Ovary (tissue), 9 donors: ENCODE measurements around the gene DAW1. TPM values are rescaled to one million over a fixed set of nuclear protein-coding genes. Genes with fewer than 3 reads are reported as not detected.

ENCODE experiments used
- DNase-seq, 5 donors: peaks; one replicate each; pipeline ENCODE4 v3.0.0-alpha.2; 2019 to 2020
- H3K27ac ChIP-seq, 2 donors: fragments of 200-600 bp; one replicate each; pipeline versions ENCODE4 v1.5.1 to v1.8.0; 2019 to 2022
- H3K27me3 ChIP-seq: fragments of 200-600 bp; one replicate; pipeline ENCODE4 v1.8.0; 2022
- H3K36me3 ChIP-seq: fragments of 200-600 bp; sonication (generic); one replicate; pipeline ENCODE4 v1.5.1; 2019
- H3K4me1 ChIP-seq: one replicate; pipeline ENCODE4 v1.8.1; 2013; ENCODE audit warnings: mild to moderate bottlenecking, moderate library complexity; ENCODE audit not compliant: insufficient read depth
- H3K4me3 ChIP-seq: fragments of 200-600 bp; sonication (generic); one replicate; pipeline ENCODE4 v1.5.1; 2017
- H3K9me3 ChIP-seq, 2 donors: fragments of 200-600 bp in 1 of 2; sonication (generic) in 1 of 2; one replicate each; pipeline versions ENCODE4 v1.5.1 to v1.8.1; 2013 to 2019; ENCODE audit warnings: mild to moderate bottlenecking in 1 of 2, moderate library complexity in 1 of 2
- CTCF ChIP-seq, 3 donors: fragments of 450-650 bp in 2 of 3; fragments of 200-600 bp in 1 of 3; IDR thresholded peaks; one replicate each; pipeline versions ENCODE4 v1.5.1 to v1.8.0; 2016 to 2022; ENCODE audit warnings: antibody characterized with exemption in 3 of 3, mild to moderate bottlenecking in 1 of 3
- EP300 ChIP-seq: sonication (generic); formaldehyde crosslinking; IDR thresholded peaks from one replicate; pipeline ENCODE4 v1.6.1; 2017; ENCODE audit warnings: antibody characterized with exemption
- POLR2A ChIP-seq: fragments of 450-650 bp; IDR thresholded peaks from one replicate; pipeline ENCODE4 v1.6.1; 2017; ENCODE audit warnings: antibody characterized with exemption, mild to moderate bottlenecking, moderate library complexity
- WGBS, 3 donors: extraction: QIAGEN DNeasy Blood & Tissue Kit in 1 of 3; methylation state at CpG; one replicate each; pipeline versions ENCODE4 v1.1.5 to v1.1.7; 2013 to 2017; 5-methylcytosine and 5-hydroxymethylcytosine counted together
- intact Hi-C, 4 donors: fragments of 100-400 bp; cut with DNase I; formaldehyde crosslinking; loops; one replicate each; pipeline versions ENCODE4 v1.11.0 to v1.15.1; 2022 to 2023
- polyA plus RNA-seq, 2 donors: library from polyadenylated mRNA; stranded (reverse); fragments of 200-250 nt in 1 of 2; fragments of 350-450 nt in 1 of 2; fragmentation: Illumina TruSeq in 1 of 2; extraction: RNeasy Lipid Tissue Mini Kit (QIAGEN cat#74804) in 1 of 2; gene quantifications; one replicate each; pipeline ENCODE4 v1.2.3, GENCODE V29; 2013 to 2014
- total RNA-seq, 7 donors: library from RNA; depleted of rRNA in 2 of 7; stranded (reverse); fragments of >200 nt in 2 of 7; fragmentation: NEBNext Ultra II Directional in 3 of 7; extraction: Animal tissue kit (Norgen Biotek cat#: 25700) in 3 of 7; gene quantifications; one replicate each; pipeline versions ENCODE4 v1.1.0 to v1.2.4, GENCODE V29; 2016 to 2023
- donor health status: DM: no; HTN: no; CAD: no; lungs with moderate emphysema.
- donor health status: DM: no; HTN: no; CAD: no.
- donor health status: Bipolar disorder and iron deficiency.
- donor health status: DM: yes; HTN: yes; CAD: no.
- donor health status: DM: no; HTN: no; CAD: no.
- donor health status: DM: yes; HTN: yes; CAD: no.

The DAW1 gene
- total and polyA plus RNA-seq, 9 donors: 0.11 to 4.6 (median 0.62) TPM; not detected in 2

- H3K9me3 ChIP-seq: no peaks in the 10 kb centered on the region
- DNase-seq: peak in 1 of 5 donors; percentile 15
- no peak overlapping the region for H3K27ac ChIP-seq
- peaks cover 2% of the 10 kb centered on the region for H3K4me1 ChIP-seq
- no peaks in the 10 kb centered on the region for H3K36me3 ChIP-seq
- WGBS, 3 donors: 29 to 47% (median 35%) methylated on average over 11 of the region's 11 CpGs
- intact Hi-C loops: no loop called here
- H3K4me3 ChIP-seq: no peak overlapping the region
- TF ChIP-seq EP300 (no peak), CTCF (IDR thresholded peaks at IDR 0.05) (no peak), POLR2A (no peak)
- H3K27me3 ChIP-seq: no peaks in the 10 kb centered on the region
These were observed 68.0 kb downstream of the DAW1 start for GRCh38 chr2:227939271-227940027.

DNA sequence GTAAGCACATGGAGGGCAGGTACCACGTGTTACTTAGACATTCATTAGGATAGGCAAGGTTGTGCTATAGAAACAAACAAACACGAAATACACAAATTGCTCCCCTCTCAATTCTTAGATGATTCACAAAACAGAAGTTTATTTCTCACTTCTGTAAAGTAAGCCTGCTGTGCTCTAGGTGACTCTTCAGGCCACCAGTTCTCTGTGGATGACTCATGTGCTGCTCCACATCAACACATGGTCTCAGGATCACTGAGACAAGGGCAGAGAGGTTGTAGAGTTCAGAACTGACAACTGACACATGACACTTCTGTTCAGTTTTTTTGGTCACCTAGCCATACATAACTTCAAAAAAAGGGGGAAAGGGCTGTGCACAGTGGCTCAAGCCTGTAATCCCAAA lies 70.6 kb downstream of the DAW1 start:
- no peaks in the 10 kb centered on the region for H3K9me3 ChIP-seq
- no peak overlapping the region for H3K4me3 ChIP-seq
- TF ChIP-seq POLR2A (no peak), CTCF (IDR thresholded peaks at IDR 0.05) (no peak), EP300 (no peak)
- no peaks in the 10 kb centered on the region for H3K36me3 ChIP-seq
- H3K27ac ChIP-seq: no peak overlapping the region
- peaks cover 2% of the 10 kb centered on the region for H3K4me1 ChIP-seq
- WGBS, 3 donors: 77 to 80% (median 80%) methylated on average over 2 of the region's 2 CpGs
- intact Hi-C loops: no loop called here
- no peak for DNase-seq
- no peaks in the 10 kb centered on the region for H3K27me3 ChIP-seq

- TF ChIP-seq POLR2A (no peak), CTCF (IDR thresholded peaks at IDR 0.05) (no peak), EP300 (no peak)
These were observed 71.5 kb downstream of the DAW1 start for GRCh38 chr2:227942965-227943364.

DNA sequence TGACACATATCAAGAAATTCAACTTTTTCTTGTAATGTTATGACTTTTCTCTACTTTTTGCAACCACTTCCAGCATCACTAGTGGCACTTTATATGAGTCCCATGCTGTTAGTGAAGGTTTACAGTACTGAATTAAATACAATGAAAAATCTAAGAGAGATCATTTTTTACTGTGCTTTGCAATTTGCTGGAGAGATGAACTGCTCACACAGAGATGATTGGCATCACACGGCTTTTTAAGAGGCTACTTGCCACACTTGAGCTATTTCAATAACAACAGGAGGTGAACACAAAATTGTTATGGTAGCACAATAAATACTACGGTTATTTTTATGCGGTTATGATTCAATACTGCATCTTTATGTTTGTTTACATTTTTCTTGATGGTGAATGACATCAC lies 88.9 kb downstream of the DAW1 start:
- H3K4me3 ChIP-seq: no peak overlapping the region
- H3K27ac ChIP-seq: no peak overlapping the region
- H3K27me3 ChIP-seq: no peaks in the 10 kb centered on the region
- TF ChIP-seq POLR2A (no peak), CTCF (IDR thresholded peaks at IDR 0.05) (no peak), EP300 (no peak)
- WGBS, 3 donors: 83 to 90% (median 90%) methylated on average over 3 of the region's 3 CpGs
- no peaks in the 10 kb centered on the region for H3K4me1 ChIP-seq
- DNase-seq: no peak
- no peaks in the 10 kb centered on the region for H3K9me3 ChIP-seq
- intact Hi-C loops: no loop called here
- H3K36me3 ChIP-seq: no peaks in the 10 kb centered on the region

More at GRCh38 chr2:227942965-227943364, 71.5 kb downstream of the DAW1 start:
- no peak for DNase-seq
- Histone ChIP-seq H3K27me3 (no peaks in the 10 kb centered on the region), H3K4me1 (peaks cover 2% of the 10 kb centered on the region), H3K4me3 (no peak overlapping the region), H3K9me3 (no peaks in the 10 kb centered on the region), H3K27ac (no peak overlapping the region), H3K36me3 (no peaks in the 10 kb centered on the region)
- WGBS, 3 donors: 46 to 71% (median 71%) methylated on average over 2 of the region's 2 CpGs
- intact Hi-C loops: no loop called here
